ENCODE data around the gene PELI3.

The PELI3 gene

DNA sequence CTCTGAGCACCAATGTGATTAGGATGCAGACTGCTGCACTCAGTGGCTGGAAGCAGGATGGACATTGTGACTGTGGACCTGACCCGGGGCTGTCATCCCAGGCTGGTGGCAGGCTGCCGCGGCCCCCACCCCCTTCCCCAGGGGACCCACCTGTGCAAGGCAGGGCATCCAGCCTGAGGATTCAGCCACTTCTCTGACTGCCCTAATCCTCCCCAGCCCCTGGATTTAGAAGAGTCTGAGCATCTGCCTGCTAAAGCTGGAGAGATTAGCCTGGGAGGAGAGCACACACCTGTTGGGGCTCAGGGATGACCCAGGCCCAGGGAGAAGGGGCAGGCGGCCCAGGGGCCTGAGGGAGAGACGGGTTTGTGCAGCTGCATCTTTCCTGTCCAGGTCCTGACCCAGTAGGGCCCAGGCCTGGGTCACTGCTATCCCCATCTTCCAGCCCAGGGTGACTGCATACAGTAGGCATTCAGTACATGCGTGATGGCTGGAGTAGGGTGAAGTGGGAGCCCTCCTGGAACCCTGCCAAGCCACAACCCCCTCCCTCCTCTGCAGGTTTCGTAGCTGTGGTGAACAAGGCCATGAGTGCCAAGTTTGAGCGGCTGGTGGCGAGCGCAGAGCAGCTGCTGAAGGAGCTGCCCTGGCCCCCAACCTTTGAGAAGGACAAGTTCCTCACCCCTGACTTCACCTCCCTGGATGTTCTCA is 25.6 kb downstream of the PELI3 start:
- no peak overlapping the region for H3K4me3 ChIP-seq (replicated peaks in 1 of 2; ENCODE audit: low read depth in 2 of 2, low read length in 2 of 2)
- DNase-seq (ENCODE audit: low read depth in 2 of 2): no peak
- TF ChIP-seq, protein P1, sequence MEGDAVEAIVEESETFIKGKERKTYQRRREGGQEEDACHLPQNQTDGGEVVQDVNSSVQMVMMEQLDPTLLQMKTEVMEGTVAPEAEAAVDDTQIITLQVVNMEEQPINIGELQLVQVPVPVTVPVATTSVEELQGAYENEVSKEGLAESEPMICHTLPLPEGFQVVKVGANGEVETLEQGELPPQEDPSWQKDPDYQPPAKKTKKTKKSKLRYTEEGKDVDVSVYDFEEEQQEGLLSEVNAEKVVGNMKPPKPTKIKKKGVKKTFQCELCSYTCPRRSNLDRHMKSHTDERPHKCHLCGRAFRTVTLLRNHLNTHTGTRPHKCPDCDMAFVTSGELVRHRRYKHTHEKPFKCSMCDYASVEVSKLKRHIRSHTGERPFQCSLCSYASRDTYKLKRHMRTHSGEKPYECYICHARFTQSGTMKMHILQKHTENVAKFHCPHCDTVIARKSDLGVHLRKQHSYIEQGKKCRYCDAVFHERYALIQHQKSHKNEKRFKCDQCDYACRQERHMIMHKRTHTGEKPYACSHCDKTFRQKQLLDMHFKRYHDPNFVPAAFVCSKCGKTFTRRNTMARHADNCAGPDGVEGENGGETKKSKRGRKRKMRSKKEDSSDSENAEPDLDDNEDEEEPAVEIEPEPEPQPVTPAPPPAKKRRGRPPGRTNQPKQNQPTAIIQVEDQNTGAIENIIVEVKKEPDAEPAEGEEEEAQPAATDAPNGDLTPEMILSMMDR (IDR thresholded peaks at IDR 0.05; ENCODE audit: low read depth, low read length): no peak

DNA sequence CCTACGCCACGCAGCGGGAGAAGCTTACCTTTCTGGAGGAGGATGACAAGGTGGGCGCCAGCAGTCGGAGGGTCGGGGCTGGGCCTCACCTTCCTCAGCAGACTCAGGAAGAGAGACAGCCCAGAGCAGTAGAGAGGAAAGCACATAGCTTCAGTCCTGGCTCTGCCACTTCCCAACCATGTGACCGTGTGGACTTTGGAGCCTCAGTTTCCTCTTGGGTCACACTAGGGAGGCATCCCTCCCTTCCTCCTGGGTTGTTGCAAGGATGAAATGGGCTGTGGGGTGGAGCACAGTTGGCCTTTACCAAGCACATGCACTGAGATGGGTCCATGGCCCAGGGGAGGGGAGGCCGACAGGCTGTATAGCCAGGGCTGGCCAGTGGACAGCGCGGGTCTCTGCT is 26.4 kb downstream of the PELI3 start:
- TF ChIP-seq, protein P1 (IDR thresholded peaks at IDR 0.05; ENCODE audit: low read depth, low read length): no peak
- no peak for DNase-seq (ENCODE audit: low read depth in 2 of 2)

DNA sequence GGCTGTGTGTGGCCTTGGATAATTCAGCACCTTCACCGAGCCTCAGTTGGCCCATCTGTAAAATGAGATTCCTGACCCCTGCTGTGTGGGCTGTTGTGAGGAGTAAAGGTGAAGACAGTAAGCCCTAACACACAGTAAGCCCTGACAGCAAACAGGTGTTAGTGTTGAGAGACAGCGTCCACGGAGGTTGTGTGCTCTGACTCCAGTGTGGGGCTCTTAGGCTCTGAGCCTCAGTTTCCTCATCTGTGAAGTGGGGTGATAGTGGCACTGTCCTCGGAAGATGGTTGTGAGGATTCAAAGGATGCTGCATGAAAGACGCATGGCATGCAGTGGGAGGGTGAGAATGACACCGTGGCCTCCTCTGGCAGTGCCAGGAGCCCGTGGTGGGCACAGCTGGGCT is 27.8 kb downstream of the PELI3 start:
- DNase-seq (ENCODE audit: low read depth in 2 of 2): no peak
- no peak overlapping the region for H3K4me3 ChIP-seq (replicated peaks in 1 of 2; ENCODE audit: low read depth in 2 of 2, low read length in 2 of 2)
- TF ChIP-seq, protein P1 (IDR thresholded peaks at IDR 0.05; ENCODE audit: low read depth, low read length): no peak

More for the DNA sequence above, 26.4 kb downstream of the PELI3 start:
- no peak overlapping the region for H3K4me3 ChIP-seq (replicated peaks in 1 of 2; ENCODE audit: low read depth in 2 of 2, low read length in 2 of 2)

DNA sequence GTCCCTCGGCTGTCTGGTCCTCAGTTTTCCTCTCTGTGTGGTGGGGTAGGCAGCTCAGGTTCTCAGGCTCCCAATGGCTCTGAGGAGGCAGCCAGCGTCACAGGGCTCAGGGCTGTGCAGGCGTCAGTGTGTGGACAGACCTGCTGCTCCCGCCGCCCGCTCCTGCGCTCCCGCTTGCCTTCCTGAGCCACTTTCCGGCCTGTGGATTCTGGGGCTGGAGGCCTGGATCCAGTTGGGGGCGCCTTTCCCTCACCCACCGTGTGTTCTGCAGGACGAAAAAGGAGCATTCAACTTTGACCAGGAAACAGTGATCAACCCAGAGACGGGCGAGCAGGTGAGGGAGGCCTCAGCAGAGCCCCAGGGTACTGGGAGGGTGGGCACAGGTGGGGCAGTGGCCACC is 28.2 kb downstream of the PELI3 start:
- TF ChIP-seq, protein P1 (IDR thresholded peaks at IDR 0.05; ENCODE audit: low read depth, low read length): no peak
- H3K4me3 ChIP-seq (replicated peaks in 1 of 2; ENCODE audit: low read depth in 2 of 2, low read length in 2 of 2): no peak overlapping the region
- no peak for DNase-seq (ENCODE audit: low read depth in 2 of 2)

DNA sequence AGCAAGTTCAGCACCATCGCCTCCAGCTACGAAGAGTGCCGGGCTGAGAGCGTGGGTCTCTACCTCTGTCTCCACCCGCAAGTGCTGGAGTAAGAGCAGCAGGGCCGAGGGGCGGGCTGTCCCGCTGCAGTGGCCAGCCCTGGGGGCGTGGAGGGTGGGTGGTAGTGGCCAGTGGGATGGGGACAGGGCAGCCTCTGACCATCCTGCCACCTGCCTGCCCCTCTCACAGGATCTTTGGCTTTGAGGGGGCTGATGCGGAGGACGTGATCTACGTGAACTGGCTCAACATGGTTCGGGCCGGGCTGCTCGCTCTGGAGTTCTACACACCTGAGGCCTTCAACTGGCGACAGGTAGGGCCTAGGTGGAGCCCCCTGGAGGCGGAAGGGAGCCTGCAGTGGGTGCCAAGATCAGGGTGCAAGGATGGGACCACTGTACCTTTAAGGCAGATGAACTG is 28.7 kb downstream of the PELI3 start:
- TF ChIP-seq, protein P1 (IDR thresholded peaks at IDR 0.05; ENCODE audit: low read depth, low read length): peak; percentile 32
- H3K4me3 ChIP-seq (replicated peaks in 1 of 2; ENCODE audit: low read depth in 2 of 2, low read length in 2 of 2): no peak overlapping the region

DNA sequence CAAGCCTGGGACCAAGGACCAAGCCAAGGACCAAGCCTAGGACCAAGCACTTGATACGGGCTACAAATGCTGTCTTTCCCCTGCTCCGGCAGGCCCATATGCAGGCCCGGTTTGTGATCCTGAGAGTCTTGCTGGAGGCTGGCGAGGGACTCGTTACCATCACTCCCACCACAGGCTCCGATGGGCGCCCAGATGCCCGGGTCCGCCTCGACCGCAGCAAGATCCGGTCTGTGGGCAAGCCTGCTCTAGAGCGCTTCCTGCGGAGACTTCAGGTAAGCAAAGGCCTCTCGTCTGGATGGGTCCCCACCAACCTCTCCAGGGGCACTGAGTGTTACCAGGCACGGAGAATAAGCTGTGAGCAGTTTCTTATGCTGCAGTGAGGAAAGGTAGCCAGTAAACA is 30.5 kb downstream of the PELI3 start:
- TF ChIP-seq, protein P1 (IDR thresholded peaks at IDR 0.05; ENCODE audit: low read depth, low read length): no peak
- no peak overlapping the region for H3K4me3 ChIP-seq (replicated peaks in 1 of 2; ENCODE audit: low read depth in 2 of 2, low read length in 2 of 2)
- DNase-seq (ENCODE audit: low read depth in 2 of 2): no peak

More for the DNA sequence above, 28.7 kb downstream of the PELI3 start:
- no peak for DNase-seq (ENCODE audit: low read depth in 2 of 2)

DNA sequence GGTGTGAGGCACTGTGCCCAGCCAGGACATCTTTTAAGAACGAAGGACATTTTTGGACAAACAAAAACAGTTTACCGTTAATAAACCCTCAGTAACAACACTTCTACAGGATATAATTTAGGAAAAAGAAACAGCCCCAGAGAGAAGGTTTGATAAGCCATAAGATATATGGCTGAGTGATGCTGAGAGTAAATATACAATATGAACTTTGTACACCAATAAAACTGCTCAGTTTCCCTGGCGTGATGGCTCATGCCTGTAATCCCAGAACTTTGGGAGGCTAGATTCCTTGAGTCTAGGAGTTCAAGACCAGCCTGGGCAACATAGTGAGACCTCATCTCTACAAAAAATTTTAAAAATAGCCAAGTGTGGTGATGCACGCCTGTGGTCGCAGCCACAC is 31.8 kb downstream of the PELI3 start:
- no peak overlapping the region for H3K4me3 ChIP-seq (replicated peaks in 1 of 2; ENCODE audit: low read depth in 2 of 2, low read length in 2 of 2)
- no peak for DNase-seq (ENCODE audit: low read depth in 2 of 2)
- TF ChIP-seq, protein P1 (IDR thresholded peaks at IDR 0.05; ENCODE audit: low read depth, low read length): no peak

Measured in cardiac fibroblast (primary cell).